GM23338 (cell line): ENCODE results near the gene TECTA.

ENCODE experiments used
- EZH2 ChIP-seq: fragments of 200-600 bp; sonication (generic); IDR thresholded peaks from one replicate; pipeline ENCODE4 v1.8.0; 2017; ENCODE audit warnings: antibody characterized with exemption, mild to moderate bottlenecking, low read depth; ENCODE audit not compliant: unreplicated experiment
- NANOG ChIP-seq: IDR thresholded peaks from 2 replicates; pipeline ENCODE4 v1.6.1; 2016; ENCODE audit warnings: antibody characterized with exemption, borderline replicate concordance
- POLR2AphosphoS5 ChIP-seq: IDR thresholded peaks from 2 replicates; pipeline ENCODE4 v1.6.1; 2016; ENCODE audit warnings: antibody characterized with exemption, low read depth
- REST ChIP-seq: IDR thresholded peaks from one replicate; pipeline ENCODE4 v1.6.1; 2018; ENCODE audit warnings: antibody characterized with exemption; ENCODE audit not compliant: unreplicated experiment
- STAT1 ChIP-seq: IDR thresholded peaks from one replicate; pipeline ENCODE4 v1.6.1; 2016; ENCODE audit warnings: antibody characterized with exemption; ENCODE audit not compliant: unreplicated experiment

GRCh38 chr11:121067962-121068647 is 32.9 kb upstream of the TECTA start:
- no peak for TF ChIP-seq STAT1
- no peak for TF ChIP-seq POLR2AphosphoS5
- TF ChIP-seq REST = no peak
- no peak for TF ChIP-seq EZH2
- no peak for TF ChIP-seq NANOG
